ENCODE data around the gene ZFPL1.
A peak's percentile ranks its signal among the peaks of the same experiment; 100 is the strongest.

The ZFPL1 gene

DNA sequence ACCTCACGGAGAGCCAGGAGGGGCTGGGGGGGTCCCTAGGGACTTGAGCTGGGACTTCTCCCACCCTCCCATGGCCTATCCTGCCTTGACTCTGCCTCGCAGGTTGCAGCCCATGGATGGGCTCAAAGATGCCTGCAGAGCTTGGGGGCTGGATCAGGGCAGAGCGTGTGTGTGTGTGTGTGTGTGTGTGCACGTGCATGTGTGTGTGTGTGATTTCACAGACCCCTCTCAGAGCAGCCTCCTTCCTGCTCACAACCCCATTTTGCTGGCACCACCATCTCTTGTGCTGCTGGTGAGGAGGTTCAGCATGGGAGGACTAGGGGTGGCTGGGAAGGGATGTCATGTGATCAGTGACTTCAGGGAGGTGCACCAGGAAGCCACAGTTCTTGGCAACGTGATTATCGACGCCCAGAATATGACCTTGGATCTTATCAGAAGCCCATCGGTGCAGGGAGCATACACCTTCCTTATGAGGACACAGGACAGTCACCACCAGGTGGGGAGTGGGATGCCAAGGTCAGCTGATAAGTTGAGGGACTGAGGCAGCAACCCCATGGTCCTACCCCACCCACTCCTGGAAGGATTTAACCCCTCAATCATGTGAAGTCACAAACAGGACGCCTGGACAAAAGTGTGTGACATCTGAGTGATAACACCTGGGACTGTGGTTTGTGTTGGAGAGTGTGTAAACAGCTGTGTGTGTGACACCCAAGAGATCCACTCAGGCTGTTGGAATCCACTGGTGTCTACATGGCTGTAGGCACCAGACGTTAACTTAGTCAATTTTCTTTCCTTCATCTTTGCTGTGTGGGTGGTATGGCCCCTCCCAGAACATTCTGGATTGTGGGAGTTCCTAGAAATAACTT is 23.8 kb upstream of the ZFPL1 start:
- DNase-seq (ENCODE audit: low spot score), result no peak

DNA sequence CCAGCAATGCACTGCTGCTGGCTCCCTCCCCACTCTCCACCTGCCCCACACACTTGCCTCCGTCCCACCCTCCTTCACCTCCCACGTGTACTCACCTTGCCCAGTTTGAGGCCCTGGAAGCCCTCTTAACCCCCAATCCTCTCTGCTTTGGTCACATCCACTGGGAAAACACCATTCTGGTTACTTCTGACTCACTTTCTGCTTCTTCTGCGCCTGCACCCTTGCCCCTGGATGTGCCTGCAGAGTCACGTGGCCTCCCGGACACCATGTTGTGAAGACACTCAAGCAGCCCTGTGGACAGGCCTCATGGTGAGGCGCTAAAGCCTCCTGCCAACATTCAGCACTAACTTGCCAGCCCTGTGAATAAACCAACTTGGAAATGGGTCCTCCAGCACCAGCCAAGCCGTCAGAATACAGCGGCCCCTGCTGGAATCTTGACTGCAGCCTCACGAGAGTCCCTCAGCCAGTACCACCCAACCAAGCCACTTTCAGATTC is 23.1 kb upstream of the ZFPL1 start:
- DNase-seq (ENCODE audit: low spot score), result no peak

DNA sequence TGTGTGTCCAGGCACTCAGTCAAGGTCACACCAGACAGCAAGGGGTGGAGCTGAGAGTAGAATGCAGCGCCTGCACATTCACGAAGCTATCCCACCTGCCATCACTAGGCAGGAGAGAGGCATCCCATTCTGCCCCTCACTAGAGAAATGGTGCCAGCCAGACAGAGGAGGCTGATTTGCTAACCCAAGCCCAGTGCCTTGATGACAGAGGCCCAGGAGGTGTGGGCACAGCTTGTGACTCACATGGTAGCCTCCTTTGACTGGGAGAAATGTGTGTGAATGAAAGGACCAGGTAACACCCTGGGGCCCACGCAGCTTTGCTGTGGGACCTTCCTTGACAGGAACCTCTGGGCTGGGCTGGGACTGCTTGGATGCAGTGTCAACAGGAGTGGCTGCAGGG is 20.5 kb upstream of the ZFPL1 start:
- no peak for DNase-seq (ENCODE audit: low spot score)

DNA sequence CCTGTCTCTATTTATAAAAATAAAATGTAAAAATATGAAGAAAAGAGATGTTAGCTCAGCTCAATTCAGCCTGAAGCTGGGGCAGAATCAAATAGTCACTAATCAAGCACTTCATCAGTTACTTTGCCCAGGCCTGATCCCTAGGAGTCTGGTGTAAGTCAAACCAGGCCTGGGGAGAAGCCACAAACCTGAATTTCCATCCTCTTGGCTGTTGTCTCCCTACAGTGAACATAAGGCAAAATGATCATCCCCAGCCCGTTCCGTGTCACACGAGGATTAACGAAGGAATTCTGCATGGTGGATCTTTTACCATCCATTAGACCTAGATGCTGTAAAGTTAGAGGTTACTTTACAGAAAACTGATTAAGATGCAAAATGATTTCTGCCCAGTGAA is 19.2 kb upstream of the ZFPL1 start:
- no peak for DNase-seq (ENCODE audit: low spot score)

DNA sequence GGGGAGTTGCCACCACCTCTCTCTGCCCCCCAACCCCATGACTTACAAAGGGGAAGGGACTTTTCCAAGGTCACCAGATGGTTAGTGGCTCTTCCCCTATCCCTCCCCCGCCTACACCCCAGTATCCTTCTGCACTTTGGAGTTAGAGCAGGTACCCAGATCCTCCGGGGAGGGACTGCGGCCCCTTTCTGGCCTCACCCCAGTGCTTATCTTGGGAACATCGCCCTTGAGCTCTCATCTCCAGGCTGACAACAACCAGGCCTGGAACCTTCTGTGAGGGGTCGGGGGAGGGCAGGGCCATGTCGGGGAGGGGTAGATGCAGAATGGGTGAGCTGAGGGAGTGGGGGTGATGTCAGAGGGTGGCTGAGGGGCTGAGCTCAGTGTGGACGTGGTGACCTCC is 18.2 kb upstream of the ZFPL1 start:
- no peak for DNase-seq (ENCODE audit: low spot score)

DNA sequence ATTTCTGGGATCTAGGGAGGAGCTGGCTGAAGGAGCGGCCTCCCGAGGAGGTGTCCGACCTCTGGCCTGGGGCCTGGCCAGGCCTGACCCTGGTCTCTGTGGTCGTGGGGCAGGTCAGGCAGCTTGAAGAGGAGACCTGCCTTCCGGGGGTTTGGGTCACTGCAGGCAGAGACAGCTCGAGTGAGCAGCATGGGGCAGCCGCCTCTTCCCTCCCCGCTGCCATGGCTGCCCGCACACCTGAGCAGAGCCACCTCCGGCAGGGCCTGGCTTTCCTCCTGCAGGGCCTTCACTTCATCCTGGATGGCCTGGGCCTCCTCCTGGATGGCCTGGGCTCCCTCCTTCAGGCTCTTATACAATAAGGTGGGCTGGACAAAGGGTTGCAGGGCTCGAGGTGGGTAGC is 17.7 kb upstream of the ZFPL1 start:
- no peak for DNase-seq (ENCODE audit: low spot score)

DNA sequence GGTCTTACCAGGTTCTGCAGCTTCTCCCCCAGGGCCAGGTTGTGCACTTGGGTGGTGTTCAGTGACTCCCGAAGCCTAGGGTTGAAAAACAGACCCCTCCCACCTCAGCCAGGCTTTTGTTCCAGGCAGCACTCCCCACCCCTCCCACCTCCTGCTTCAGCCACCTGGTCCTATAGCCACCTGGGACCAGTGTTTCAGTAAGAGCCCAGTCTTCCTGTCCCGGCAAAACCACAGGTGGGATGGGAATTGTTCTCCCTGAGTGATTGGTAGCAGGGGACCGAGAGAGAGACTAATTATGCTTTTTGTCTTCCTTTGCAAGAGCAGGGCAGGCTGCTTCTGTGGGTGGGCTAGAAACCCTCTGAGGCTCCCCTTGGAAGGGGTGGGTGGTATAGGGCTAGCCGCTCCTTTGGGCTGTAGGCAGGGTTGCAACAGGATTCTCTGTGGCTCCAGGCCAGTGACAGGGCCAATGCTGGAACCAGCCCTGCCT is 17.2 kb upstream of the ZFPL1 start:
- no peak for DNase-seq (ENCODE audit: low spot score)

DNA sequence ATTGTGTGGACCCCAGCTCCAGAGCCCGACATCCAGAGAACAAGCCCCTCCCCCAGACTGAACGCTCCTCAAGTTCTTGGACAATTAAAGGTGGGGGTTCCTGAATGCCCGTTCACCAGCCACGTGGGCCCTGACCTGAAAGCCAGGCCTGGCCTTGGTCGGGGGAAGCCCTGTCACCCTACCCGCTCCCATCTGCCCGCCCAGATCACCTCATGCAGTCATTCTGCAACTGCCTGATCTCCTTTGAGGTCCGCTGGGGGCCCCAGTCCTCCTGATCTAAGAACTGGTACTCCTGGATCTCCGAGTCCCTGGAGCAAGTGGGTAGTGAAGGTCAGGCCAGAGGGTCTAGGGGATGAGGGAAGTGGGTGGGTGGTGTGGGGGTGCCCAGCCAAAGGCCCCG is 16.6 kb upstream of the ZFPL1 start:
- no peak for DNase-seq (ENCODE audit: low spot score)

DNA sequence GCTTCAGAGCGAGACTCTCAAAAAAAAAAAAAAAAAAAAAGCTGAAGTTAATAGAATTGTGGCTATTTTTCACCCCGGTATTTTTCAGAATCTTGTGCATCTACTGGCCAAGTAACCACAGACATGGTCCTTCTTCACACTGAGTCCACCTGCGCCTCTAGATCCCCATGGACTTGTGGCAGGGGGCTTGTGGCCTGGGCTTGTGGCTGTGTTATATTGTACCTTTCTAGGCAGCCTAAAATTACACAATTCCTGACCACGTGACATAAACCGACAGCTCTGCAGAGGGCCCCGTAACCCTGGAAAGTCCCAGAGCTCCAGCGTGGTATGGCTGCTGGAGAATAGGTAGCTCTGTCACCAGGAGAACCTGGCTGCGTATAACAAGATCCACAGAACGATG is 14.8 kb upstream of the ZFPL1 start:
- DNase-seq (ENCODE audit: low spot score), result no peak

DNA sequence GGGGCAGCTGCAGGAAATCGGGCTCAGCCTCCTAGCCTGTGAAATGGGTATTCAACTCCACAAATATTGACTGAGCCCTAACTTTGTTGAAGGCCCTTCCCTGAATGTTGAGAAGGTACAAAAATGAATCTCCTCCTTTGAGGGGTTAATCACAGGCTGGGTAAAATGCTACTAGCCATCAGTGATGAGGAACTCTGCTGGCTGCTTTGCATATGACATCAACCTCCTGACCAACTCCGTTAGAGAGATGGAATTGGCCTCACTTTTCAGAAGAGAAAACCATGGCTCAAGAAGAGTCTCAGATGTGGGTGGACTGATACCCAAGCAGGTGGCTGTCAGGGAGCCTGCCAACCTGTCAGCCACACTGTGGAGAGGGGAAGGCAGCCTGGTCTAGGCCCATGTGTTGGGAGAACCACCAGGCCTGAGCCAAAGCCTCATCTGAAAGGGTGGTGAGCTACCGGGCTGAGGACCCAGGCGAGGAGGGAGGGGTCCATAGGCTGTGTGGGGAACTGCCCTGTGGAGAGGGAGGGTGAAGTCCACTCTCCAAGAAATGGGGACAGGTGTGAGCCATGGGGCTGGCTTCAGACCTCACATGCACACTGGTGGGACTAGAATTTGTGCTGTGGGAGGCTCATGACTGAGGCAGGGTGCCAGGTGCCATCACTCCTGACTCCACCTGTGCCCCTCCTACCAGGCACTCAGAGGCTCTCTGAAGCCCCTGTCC is 12.0 kb upstream of the ZFPL1 start:
- no peak for DNase-seq (ENCODE audit: low spot score)

DNA sequence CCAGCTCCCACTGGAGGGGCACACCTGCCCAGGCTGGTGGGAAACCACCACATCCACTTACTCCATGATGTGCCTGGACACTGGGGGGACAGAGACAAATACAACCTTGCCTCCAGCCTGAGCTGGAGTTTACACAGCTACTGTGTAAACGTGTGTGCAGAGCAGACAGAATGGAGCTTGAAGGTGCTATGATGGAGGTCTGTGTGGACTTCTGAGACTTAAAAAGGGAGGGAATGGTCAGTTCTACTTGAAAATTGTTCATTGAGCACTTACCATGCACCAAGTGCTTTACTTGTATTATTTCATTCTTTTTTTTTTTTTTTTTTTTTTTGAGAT is 11.4 kb upstream of the ZFPL1 start:
- DNase-seq (ENCODE audit: low spot score), result no peak

DNA sequence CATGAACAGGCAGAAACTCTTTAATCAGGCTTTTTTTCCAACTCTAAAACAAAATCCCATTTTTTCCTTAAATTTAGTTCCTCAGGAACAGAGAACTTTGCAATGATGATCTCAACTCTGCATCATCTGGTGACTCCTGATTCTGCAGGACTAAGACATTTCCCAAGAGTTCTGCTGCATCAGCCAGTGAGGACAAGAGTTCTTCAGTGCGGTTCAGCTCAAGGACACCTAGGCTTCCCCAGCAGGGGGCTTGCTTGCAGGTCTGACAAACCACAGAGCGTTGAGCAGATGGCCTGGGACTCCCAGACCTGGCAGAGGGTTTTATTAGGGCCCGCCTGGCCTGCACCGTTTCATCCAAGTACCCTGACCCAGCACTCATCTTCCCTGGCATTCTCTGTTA is 6.6 kb upstream of the ZFPL1 start:
- no peak for DNase-seq (ENCODE audit: low spot score)

DNA sequence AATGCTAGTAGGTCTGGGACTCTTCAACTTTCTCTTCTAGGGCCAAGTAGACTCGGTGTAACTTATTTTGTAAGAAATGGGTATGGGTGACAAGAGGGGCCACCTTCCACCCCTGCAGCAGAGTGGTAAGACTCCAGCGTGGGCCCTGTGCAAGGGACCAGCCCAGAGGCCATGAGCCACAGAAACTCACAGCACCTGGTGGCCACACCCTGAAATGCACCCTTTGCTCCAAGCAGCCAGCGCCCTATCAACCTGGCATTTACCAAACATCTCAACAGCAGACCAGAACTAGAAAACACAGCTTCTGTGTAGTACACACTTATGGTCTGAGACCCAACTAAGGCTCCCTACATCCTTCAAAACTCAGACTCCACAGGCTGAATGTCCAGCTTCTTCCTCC is 5.9 kb upstream of the ZFPL1 start:
- DNase-seq (ENCODE audit: low spot score), result no peak

DNA sequence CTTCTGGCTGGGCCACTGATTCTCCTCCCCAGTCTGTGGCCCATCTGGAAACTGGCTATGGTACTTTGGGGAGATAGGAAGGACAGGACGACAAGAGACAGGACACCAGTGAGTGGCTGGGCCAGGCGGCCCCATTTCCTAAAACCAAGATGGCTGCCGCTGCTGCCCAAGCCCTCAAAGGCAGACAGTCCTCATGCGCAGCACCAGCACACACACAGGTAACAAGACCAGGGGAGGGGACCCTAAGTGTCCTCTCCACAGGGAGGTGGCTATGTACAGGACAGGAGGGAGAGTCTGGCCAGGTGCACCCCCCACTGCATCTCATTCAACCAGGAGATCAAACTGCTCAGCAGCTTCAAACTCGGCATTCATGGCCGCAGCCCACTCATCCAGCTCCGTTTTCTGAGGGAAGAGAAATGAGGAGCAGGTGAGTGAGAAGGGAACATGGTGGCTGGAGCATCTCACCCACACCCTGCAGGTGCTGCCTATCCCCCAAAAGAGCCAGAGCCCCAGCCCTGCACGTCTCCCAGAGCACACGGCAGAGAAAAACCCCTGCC is 5.2 kb upstream of the ZFPL1 start:
- no peak for DNase-seq (ENCODE audit: low spot score)

DNA sequence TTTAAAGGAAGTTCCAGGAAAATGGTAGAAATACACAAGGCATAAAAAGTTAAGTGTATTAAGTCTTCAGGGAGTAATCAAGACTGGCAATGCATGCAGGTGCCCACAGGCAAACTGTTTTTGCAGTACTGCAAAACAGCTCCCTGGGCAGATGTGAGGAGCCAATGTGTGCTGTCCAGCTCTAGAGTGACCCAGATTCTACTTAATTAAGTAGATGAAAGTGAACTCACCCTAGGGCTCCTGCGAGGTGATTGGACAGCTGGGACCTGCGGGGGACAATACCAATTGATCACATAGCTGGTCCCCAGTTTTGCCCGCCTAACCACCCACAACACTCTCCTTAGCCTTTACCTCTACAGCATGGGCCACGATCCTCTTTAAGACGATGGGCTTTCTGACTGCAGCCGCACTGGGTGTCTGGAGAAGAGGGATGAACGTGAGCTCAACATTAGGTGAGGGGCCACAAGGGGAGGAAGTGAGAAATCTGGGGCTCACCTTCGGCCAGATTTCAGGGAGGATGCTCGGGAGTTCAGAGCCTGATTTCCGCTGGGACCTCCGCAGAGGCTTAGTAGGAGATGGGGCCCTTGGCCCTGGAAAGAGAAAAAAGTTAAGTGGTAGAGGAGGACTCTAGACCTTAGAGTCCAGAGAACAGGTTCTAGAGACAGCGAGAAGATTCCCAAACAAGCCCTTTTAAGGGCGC is 738 bp upstream of the ZFPL1 start:
- no peak for DNase-seq (ENCODE audit: low spot score)

DNA sequence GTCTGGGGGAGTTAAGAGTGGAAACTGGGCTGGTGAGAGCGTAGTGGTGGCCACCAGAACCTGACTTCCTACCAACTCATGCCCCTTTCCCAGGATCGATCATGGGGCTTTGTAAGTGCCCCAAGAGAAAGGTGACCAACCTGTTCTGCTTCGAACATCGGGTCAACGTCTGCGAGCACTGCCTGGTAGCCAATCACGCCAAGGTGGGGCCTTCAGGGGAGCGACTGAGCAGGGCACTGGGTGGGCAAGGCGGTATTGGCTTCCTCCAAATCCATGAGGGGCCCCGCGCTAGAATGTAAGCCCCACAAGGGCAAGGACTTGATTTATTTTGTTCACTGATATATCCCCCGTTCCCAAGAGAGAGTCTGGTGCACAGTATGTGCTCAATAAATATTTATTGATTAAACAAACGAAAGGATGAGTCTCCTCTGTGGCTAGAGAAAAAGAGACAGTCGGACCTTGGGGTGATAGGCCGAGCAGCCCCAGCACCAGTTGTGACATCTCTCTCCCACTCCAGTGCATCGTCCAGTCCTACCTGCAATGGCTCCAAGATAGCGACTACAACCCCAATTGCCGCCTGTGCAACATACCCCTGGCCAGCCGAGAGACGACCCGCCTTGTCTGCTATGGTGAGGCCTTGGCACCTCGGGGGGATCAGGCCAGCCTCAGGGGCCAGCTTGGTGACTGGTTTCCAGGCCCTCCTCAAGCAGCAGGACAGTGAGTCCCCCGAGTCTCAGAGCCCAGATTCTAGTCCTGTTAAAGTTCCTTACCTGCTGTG is 765 bp downstream of the ZFPL1 start:
- DNase-seq (ENCODE audit: low spot score), result no peak

DNA sequence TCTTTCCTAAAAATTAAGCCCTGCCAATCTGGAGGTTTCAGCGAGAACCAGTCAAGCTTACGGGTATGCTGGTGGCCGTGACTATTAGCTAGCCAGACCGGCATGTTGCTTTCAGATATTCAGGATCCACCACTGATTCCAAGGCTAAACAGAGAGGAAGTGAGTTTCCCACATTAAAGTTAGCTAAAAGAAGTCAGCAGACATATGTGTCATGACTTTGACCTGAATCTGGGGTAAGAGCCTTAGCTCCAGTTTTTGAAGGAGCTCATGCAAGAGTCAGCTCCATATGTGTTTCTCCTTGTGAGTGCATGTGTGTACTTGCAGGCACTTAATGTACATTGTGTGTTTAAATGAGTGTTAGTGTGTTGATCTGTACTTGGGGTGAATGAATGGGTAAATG is 1.4 kb downstream of the ZFPL1 start:
- DNase-seq (ENCODE audit: low spot score), result no peak

DNA sequence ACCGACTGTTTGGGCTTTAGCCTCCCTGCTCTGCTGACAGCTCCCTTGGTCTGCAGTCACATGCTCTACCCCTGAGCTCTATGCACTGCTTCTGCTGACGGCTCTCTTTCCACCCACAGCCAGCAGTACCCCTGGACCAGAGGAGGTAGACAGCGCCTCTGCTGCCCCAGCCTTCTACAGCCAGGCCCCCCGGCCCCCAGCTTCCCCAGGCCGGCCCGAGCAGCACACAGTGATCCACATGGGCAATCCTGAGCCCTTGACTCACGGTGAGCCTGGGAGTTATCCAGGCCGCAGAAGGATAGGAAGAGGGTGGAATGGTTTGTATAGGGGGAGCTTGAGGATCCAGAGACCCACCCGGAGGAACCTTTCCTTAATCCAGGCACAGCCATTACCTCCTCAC is 2.8 kb downstream of the ZFPL1 start:
- DNase-seq (ENCODE audit: low spot score), result no peak

DNA sequence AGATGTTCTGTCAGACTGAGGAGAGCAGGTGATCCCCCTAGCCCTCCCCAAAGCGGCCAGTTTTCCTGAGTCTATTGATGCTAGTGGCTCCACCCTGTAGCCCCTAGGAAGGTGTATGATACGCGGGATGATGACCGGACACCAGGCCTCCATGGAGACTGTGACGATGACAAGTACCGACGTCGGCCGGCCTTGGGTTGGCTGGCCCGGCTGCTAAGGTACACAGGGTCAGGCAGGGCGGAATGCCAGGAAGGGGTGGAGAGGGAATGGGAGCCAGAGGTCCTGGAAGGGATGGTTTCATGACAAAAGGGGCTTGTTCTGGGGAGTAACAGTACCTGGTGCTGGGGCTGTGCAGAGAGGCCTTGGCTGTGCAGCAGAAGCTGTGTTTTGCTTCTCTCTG is 3.2 kb downstream of the ZFPL1 start:
- DNase-seq (ENCODE audit: low spot score), result no peak

DNA sequence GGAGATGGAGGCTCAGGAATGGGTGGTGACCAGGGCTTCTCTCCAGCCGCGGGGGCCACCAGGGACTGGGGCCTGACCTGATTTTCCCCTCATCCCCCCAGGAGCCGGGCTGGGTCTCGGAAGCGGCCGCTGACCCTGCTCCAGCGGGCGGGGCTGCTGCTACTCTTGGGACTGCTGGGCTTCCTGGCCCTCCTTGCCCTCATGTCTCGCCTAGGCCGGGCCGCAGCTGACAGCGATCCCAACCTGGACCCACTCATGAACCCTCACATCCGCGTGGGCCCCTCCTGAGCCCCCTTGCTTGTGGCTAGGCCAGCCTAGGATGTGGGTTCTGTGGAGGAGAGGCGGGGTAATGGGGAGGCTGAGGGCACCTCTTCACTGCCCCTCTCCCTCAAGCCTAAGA is 3.8 kb downstream of the ZFPL1 start:
- DNase-seq (ENCODE audit: low spot score), result no peak

DNA sequence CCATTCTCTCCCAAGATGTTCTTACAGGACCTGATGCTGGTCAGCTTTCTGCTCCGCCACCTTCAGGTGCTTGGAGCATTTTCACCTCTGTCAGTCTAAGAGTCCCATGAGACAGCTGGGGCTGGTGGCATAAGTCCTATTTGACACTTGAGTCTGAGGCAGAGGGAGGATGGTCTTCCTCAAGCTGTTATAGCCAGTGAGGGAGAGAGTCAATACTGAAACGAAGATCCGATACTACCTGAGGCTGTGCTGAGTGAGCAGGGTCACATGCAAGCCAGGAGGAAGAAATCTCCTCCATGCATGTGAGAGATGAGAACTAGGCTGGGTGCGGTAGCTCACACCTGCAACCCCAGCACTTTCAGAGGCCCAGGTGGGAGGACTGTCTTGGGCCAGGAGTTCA is 5.6 kb downstream of the ZFPL1 start:
- no peak for DNase-seq (ENCODE audit: low spot score)

DNA sequence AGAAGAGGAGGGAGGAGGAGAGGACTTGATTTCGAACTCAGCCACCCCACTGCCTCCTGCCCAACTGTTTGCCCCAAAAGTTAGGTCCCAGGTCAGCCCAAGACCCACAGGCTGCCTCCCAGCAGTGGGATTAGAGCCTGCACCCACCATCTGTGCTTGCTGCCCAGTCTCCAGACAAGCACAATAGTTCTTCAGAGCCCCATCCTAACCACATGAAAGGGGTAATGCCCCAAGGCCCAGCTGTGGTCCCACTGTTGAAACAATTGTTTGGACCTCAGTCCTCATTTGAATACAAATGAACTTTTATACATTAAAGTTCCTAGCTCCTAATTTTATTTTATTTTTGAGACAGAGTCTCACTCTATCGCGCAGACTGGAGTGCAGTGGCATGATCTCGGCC is 6.6 kb downstream of the ZFPL1 start:
- DNase-seq (ENCODE audit: low spot score), result peak; percentile 74

Measured in putamen (tissue), 1 donor.